Parathyroid adenoma (tissue), 2 donors: ENCODE measurements around the gene SPATS2.

Experiments used
- H2AFZ ChIP-seq: fragments of 300-600 bp; sonication (generic); one replicate; pipeline ENCODE4 v1.7.0; 2017; ENCODE audit warnings: antibody characterized with exemption, mild to moderate bottlenecking
- H3K27ac ChIP-seq: fragments of 300-600 bp; sonication (generic); one replicate; pipeline ENCODE4 v1.7.0; 2017
- H3K27me3 ChIP-seq: fragments of 300-600 bp; sonication (generic); one replicate; pipeline ENCODE4 v1.7.0; 2017; ENCODE audit warnings: low read length; ENCODE audit not compliant: control insufficient read depth, insufficient read depth
- H3K36me3 ChIP-seq: fragments of 300-600 bp; sonication (generic); one replicate; pipeline ENCODE4 v1.7.0; 2017; ENCODE audit warnings: low read length; ENCODE audit not compliant: control insufficient read depth, insufficient read depth
- H3K4me1 ChIP-seq: fragments of 300-600 bp; sonication (generic); one replicate; pipeline ENCODE4 v1.7.0; 2017; ENCODE audit warnings: control low read depth
- H3K4me2 ChIP-seq: fragments of 300-600 bp; sonication (generic); one replicate; pipeline ENCODE4 v1.7.0; 2017; ENCODE audit warnings: low read length
- H3K4me3 ChIP-seq: fragments of 300-600 bp; sonication (generic); one replicate; pipeline ENCODE4 v1.7.0; 2017; ENCODE audit warnings: low read depth, low read length
- H3K79me2 ChIP-seq: fragments of 300-600 bp; sonication (generic); one replicate; pipeline ENCODE4 v1.7.0; 2017; ENCODE audit warnings: control low read depth
- H3K9ac ChIP-seq: fragments of 300-600 bp; sonication (generic); one replicate; pipeline ENCODE4 v1.7.0; 2017; ENCODE audit warnings: mild to moderate bottlenecking
- H3K9me3 ChIP-seq: fragments of 300-600 bp; sonication (generic); one replicate; pipeline ENCODE4 v1.7.0; 2017; ENCODE audit warnings: low read length; ENCODE audit not compliant: control insufficient read depth
- CTCF ChIP-seq: fragments of 300-600 bp; sonication (generic); IDR thresholded peaks from one replicate; pipeline ENCODE4 v1.7.0; 2017; ENCODE audit warnings: antibody characterized with exemption, mild to moderate bottlenecking
- donor health status: primary hyperparathyroidism.

SPATS2 gene

GRCh38 chr12:49340095-49340870, 27.0 kb upstream of the SPATS2 start:
- H3K27me3 ChIP-seq = no peaks in the 10 kb centered on the region
- H3K79me2 ChIP-seq = no peaks in the 10 kb centered on the region
- H3K4me1 ChIP-seq = peaks cover 17% of the 10 kb centered on the region

GRCh38 chr12:49340971-49341776, 26.1 kb upstream of the SPATS2 start:
- Histone ChIP-seq H3K4me1 (peaks cover 22% of the 10 kb centered on the region), H3K9me3 (no peaks in the 10 kb centered on the region), H2AFZ (no peak overlapping the region), H3K4me2 (no peak overlapping the region), H3K27me3 (no peaks in the 10 kb centered on the region), H3K79me2 (no peaks in the 10 kb centered on the region), H3K36me3 (no peaks in the 10 kb centered on the region), H3K9ac (no peak overlapping the region), H3K4me3 (no peak overlapping the region), H3K27ac (no peak overlapping the region)
- no peak for TF ChIP-seq CTCF

More at GRCh38 chr12:49340095-49340870, 27.0 kb upstream of the SPATS2 start:
- no peak for TF ChIP-seq CTCF
- Histone ChIP-seq H2AFZ (no peak overlapping the region), H3K4me2 (no peak overlapping the region), H3K36me3 (no peaks in the 10 kb centered on the region), H3K9me3 (no peaks in the 10 kb centered on the region), H3K27ac (no peak overlapping the region), H3K4me3 (no peak overlapping the region), H3K9ac (no peak overlapping the region)

- Histone ChIP-seq H3K9ac (no peak overlapping the region), H3K4me1 (peaks cover 25% of the 10 kb centered on the region), H3K4me2 (peak overlapping the region; percentile 46), H2AFZ (peak overlapping the region; percentile 77), H3K79me2 (no peaks in the 10 kb centered on the region), H3K27me3 (no peaks in the 10 kb centered on the region), H3K9me3 (no peaks in the 10 kb centered on the region), H3K27ac (no peak overlapping the region), H3K36me3 (no peaks in the 10 kb centered on the region), H3K4me3 (no peak overlapping the region)
- no peak for TF ChIP-seq CTCF
Measured at GRCh38 chr12:49341777-49342065, 25.5 kb upstream of the SPATS2 start.

- peak; percentile 85 for TF ChIP-seq CTCF
- Histone ChIP-seq H3K27me3 (no peaks in the 10 kb centered on the region), H3K4me3 (peak overlapping the region; percentile 25), H3K9me3 (no peaks in the 10 kb centered on the region), H3K9ac (no peak overlapping the region), H3K27ac (no peak overlapping the region), H2AFZ (peak overlapping the region; percentile 77), H3K4me2 (peak overlapping the region; percentile 46), H3K4me1 (peaks cover 26% of the 10 kb centered on the region), H3K79me2 (no peaks in the 10 kb centered on the region), H3K36me3 (no peaks in the 10 kb centered on the region)
Measured at GRCh38 chr12:49342066-49342913, 25.0 kb upstream of the SPATS2 start.
